DND-41 (cell line): ENCODE results near the gene CMTR2.

ENCODE experiments used
- EZH2 ChIP-seq: IDR thresholded peaks from 3 replicates; pipeline ENCODE4 v1.6.1; 2012; ENCODE audit warnings: borderline replicate concordance, low read depth, mild to moderate bottlenecking, moderate library complexity, low read length, inconsistent platforms; ENCODE audit not compliant: severe bottlenecking
- TF ChIP-seq, protein P1 (sequence below): IDR thresholded peaks from 2 replicates; pipeline ENCODE4 v1.5.1; 2012; ENCODE audit warnings: borderline replicate concordance, low read length, moderate library complexity, mild to moderate bottlenecking; ENCODE audit not compliant: poor library complexity, severe bottlenecking; ENCODE audit errors: extremely low read depth

- TF ChIP-seq, protein P1, sequence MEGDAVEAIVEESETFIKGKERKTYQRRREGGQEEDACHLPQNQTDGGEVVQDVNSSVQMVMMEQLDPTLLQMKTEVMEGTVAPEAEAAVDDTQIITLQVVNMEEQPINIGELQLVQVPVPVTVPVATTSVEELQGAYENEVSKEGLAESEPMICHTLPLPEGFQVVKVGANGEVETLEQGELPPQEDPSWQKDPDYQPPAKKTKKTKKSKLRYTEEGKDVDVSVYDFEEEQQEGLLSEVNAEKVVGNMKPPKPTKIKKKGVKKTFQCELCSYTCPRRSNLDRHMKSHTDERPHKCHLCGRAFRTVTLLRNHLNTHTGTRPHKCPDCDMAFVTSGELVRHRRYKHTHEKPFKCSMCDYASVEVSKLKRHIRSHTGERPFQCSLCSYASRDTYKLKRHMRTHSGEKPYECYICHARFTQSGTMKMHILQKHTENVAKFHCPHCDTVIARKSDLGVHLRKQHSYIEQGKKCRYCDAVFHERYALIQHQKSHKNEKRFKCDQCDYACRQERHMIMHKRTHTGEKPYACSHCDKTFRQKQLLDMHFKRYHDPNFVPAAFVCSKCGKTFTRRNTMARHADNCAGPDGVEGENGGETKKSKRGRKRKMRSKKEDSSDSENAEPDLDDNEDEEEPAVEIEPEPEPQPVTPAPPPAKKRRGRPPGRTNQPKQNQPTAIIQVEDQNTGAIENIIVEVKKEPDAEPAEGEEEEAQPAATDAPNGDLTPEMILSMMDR, result no peak
- TF ChIP-seq EZH2, result no peak
These were observed 1.3 kb downstream of the CMTR2 start for GRCh38 chr16:71287911-71288310.
